ENCODE data around the gene IL16.

- TF ChIP-seq RAD21 (conservative IDR thresholded peaks at IDR 0.05) (no peak), CTCF (IDR thresholded peaks at IDR 0.05; ENCODE audit: poor library complexity, severe bottlenecking) (no peak), POLR2AphosphoS5 (IDR thresholded peaks at IDR 0.05) (no peak), SMC3 (conservative IDR thresholded peaks at IDR 0.05; ENCODE audit: poor library complexity) (no peak), EP300 (conservative IDR thresholded peaks at IDR 0.05; ENCODE audit: poor library complexity, severe bottlenecking) (no peak), MXI1 (conservative IDR thresholded peaks at IDR 0.05; ENCODE audit: poor library complexity, severe bottlenecking) (no peak), EZH2 (IDR thresholded peaks at IDR 0.05; ENCODE audit: borderline replicate concordance, insufficient read depth, low read length, poor library complexity, severe bottlenecking) (no peak)
These were observed 102.5 kb downstream of the IL16 start for GRCh38 chr15:81299156-81299555.

Measured in neural cell (in vitro differentiated cells).